T-helper 2 cell treated with Interferon-gamma antibody and Interleukin-4, amounts not matched to agents 5 μg/mL and 100 μg/mL, for 36 hours (primary cell): ENCODE data around the gene CEP250.
A peak's percentile ranks its signal among the peaks of the same experiment; 100 is the strongest.
"Not testable (repeated sequence)": the region's sequence is repeated elsewhere in the genome, so short reads cannot be mapped to it uniquely, and the experiment has no call there.

Source experiments
- DNase-seq: peaks from one replicate; pipeline ENCODE4 v3.0.0; 2021; ENCODE audit warnings: low spot score
- H3K27ac Mint-ChIP-seq: one replicate; pipeline ENCODE4 v1.8.0; 2021; ENCODE audit warnings: mild to moderate bottlenecking, mixed read lengths
- H3K27me3 Mint-ChIP-seq: one replicate; pipeline ENCODE4 v1.8.0; 2021; ENCODE audit warnings: low read depth, mixed read lengths
- H3K36me3 Mint-ChIP-seq: one replicate; pipeline ENCODE4 v1.8.0; 2021; ENCODE audit warnings: low read depth, mixed read lengths
- H3K4me1 Mint-ChIP-seq: one replicate; pipeline ENCODE4 v1.8.0; 2021; ENCODE audit warnings: low read depth, mixed read lengths
- H3K4me3 Mint-ChIP-seq: one replicate; pipeline ENCODE4 v1.8.0; 2022; ENCODE audit warnings: mild to moderate bottlenecking, moderate library complexity, mixed read lengths
- H3K9me3 Mint-ChIP-seq: one replicate; pipeline ENCODE4 v1.8.0; 2021; ENCODE audit warnings: mixed read lengths

Gene CEP250

DNA sequence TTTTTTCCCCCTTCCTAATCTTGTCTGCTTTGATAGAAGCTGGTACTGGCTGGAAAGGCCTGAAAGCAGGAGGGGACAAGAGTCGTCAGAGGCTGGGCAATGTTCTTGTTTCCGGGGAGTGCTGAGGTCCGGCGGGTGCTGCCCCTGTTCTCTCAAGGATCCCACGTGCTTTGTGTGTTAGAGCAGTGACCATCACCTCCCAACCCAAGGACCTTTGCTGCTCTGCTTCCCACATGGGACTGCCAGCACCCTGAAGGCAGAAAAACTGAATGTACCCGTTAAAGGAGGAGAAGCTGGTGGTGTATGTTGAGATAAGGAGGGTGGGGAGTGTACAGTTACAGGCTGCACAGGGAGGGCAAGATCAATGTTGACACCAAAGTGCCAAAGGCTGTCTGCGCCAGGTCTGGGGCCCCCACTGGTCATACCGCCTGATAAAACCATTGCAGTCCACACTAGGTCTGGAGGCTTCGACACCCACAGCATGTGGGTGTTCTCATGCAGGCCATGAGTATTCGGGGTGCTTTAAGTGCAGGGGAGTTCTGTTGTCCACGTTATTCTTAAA is 59.1 kb downstream of the CEP250 start:
- Mint-ChIP-seq H3K4me1 (no peaks in the 10 kb centered on the region), H3K36me3 (peaks cover 24% of the 10 kb centered on the region), H3K4me3 (no peak overlapping the region), H3K9me3 (no peaks in the 10 kb centered on the region), H3K27me3 (no peaks in the 10 kb centered on the region), H3K27ac (no peak overlapping the region)
- DNase-seq = no peak

DNA sequence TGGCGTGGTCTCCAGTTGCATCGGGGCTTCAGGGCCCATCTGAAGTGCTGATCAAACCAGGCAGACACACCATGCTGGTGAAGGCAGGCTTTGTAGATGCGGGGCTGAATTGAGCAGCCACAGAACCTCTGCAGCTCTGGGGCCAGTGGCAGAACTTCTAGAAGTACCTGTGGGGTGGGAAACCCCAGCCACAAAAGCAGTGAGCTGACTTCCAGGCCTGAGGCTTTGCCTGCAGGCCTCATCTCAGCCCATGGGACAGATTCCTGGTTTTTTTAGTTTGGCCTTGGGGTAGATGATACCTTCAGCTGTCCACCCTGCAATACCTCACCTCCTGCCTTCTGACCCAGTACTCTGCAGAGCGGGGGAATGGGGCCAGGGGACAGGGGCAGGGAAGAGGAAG is 59.9 kb downstream of the CEP250 start:
- Mint-ChIP-seq H3K4me3 (no peak overlapping the region), H3K36me3 (peaks cover 19% of the 10 kb centered on the region), H3K27ac (no peak overlapping the region), H3K9me3 (no peaks in the 10 kb centered on the region), H3K4me1 (no peaks in the 10 kb centered on the region), H3K27me3 (no peaks in the 10 kb centered on the region)
- DNase-seq = no peak

DNA sequence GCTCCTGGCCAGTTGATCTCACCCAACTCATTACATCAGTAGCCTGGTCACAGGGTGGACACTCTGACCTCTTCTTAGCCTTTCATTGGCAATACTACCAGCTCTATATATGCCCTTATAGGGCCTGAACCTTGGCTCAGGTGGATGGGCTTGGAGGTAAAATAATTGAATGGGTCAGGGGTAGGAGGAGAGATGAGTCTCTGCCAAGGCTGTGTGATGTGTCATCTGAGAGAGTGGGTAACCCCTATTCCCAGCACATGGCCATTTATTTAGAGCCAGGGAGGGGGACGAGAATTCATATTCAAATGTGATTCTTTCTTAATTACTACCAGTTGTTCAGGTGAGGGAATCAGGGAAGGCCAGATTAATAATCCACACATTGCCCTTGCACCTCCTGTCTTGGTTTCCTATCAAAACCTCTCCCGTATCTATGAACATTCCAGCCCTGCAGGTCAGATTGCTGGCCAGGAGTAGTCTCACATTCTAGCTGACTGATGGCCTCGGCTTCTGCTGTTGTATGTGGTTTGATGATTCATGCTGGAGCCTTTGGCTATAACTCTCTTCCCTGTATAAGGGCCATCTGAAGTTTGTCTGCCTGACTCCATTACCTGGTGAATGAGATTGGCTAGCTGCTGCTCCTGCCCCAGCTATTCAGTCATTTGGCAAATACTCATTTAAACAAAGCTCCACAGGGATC is 60.7 kb downstream of the CEP250 start:
- no peaks in the 10 kb centered on the region for H3K4me1 Mint-ChIP-seq
- no peaks in the 10 kb centered on the region for H3K27me3 Mint-ChIP-seq
- H3K27ac Mint-ChIP-seq = no peak overlapping the region
- no peak for DNase-seq
- H3K36me3 Mint-ChIP-seq = peaks cover 17% of the 10 kb centered on the region
- H3K4me3 Mint-ChIP-seq = no peak overlapping the region
- no peaks in the 10 kb centered on the region for H3K9me3 Mint-ChIP-seq

DNA sequence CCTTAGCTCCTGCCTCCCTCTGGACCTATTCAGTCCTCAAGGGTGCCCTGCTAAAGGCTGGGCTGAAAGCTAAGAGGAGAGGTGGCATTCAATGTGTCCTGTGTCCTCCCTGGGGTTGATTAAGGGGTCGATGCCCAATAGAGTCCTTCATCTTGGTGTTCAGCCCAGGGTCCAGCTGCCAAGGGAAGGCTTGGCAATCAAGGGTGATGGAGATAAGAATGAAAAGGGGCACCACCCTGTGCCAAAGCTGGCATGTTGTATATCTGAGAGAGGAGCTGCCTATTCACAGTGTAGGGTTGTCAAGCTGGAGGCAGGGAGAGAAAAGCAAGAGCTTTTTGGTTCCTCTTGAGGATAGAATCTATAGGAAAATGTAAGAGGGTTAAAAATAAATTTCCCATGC is 61.7 kb downstream of the CEP250 start:
- no peak for DNase-seq
- Mint-ChIP-seq H3K36me3 (peaks cover 9% of the 10 kb centered on the region), H3K4me3 (no peak overlapping the region), H3K9me3 (no peaks in the 10 kb centered on the region), H3K27me3 (no peaks in the 10 kb centered on the region), H3K4me1 (no peaks in the 10 kb centered on the region), H3K27ac (no peak overlapping the region)

DNA sequence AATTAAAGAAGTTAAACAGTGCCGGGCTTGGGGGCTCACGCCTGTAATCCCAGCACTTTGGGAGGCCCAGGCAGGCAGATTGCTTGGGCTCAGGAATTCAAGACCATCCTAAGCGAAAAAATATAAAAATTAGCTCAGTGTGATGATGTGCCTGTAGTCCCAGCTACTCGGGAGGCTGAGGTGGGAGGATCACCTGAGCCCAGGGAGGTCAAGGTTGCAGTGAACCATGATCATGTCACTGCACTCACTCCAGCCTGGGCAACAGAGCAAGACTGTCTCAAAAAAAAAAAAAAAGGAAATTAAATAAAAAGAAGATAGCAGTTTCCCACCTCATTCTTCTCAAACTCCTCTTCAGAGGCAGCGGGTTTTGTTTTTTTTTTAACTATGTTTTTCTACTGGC is 62.4 kb downstream of the CEP250 start:
- not testable (repeated sequence) for H3K4me1 Mint-ChIP-seq, DNase-seq, H3K27ac Mint-ChIP-seq, H3K9me3 Mint-ChIP-seq, H3K36me3 Mint-ChIP-seq, H3K4me3 Mint-ChIP-seq, H3K27me3 Mint-ChIP-seq

DNA sequence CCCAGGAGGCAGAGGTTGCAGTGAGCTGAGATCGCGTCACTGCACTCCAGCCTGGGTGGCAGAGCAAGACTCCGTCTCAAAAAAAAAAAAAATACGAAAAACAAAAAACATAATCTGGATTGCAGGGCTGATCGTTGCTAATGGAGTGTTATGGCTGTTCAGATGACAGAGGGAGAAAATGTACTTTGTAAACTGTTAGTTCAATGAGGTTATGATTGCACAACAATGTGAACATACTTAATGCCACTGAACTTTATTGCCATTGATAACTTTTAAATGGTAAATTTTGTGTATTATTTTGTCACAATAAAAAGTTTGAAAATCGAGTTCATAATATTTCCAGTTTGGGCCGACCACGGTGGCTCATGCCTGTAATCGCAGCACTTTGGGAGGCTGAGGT is 63.6 kb downstream of the CEP250 start:
- H3K27me3 Mint-ChIP-seq = no peaks in the 10 kb centered on the region

DNA sequence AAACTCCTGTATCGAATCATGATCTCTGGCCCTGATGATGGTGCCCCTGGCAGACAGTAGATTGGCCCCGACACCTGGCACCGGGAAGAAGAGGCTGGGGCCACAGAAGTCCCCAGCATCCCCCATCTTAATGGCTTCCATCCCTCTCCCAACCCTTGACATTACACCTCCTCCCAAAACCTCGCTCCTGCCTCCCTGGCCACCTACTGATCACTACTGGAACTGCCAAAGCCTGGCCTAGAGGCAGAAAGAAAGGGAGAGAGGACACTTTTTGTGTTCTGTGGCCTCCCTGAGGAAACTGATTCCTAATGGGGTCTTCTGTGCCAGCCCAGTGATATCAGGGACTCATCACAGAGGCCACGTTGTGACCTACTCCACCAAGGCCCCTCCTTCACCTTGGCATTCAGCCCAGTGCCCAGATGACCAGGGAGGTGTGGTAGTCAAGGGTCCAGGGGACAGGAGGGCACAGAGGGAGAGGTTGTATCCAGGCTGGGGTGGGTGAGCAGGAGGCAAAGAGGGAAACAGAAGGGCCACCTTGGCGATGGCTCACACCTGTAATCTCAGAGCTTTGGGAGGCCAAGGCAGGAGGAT is 68.0 kb downstream of the CEP250 start:
- no peak overlapping the region for H3K4me3 Mint-ChIP-seq
- no peaks in the 10 kb centered on the region for H3K36me3 Mint-ChIP-seq
- H3K27me3 Mint-ChIP-seq = no peaks in the 10 kb centered on the region
- H3K9me3 Mint-ChIP-seq = no peaks in the 10 kb centered on the region
- H3K27ac Mint-ChIP-seq = no peak overlapping the region
- no peak for DNase-seq
- no peaks in the 10 kb centered on the region for H3K4me1 Mint-ChIP-seq

More for the DNA sequence above, 63.6 kb downstream of the CEP250 start:
- Mint-ChIP-seq H3K36me3 (peaks cover 7% of the 10 kb centered on the region), H3K4me3 (no peak overlapping the region), H3K9me3 (no peaks in the 10 kb centered on the region), H3K4me1 (no peaks in the 10 kb centered on the region), H3K27ac (no peak overlapping the region)
- DNase-seq = no peak

DNA sequence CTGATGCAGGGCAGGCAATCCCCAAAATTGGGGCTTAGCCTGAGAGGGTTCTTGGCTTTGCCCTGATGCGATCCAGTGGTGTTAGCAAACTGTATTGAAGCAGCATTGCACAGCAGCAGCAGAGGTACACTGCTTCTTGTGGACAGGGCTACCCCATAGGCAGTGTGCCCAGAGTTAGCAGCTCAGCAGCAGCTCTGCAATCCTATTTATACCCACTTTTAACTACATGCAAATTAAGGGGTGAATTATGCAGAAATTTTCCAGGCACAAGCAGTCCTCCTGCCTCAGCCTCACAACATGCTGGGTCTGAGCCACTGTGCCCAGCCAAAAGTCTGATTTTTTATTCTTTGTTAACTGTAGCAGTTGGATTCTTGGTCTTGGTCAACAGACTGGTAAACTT is 70.2 kb downstream of the CEP250 start:
- Mint-ChIP-seq H3K36me3 (no peaks in the 10 kb centered on the region), H3K4me3 (no peak overlapping the region), H3K27ac (no peak overlapping the region), H3K9me3 (no peaks in the 10 kb centered on the region), H3K27me3 (no peaks in the 10 kb centered on the region), H3K4me1 (no peaks in the 10 kb centered on the region)
- DNase-seq = no peak

DNA sequence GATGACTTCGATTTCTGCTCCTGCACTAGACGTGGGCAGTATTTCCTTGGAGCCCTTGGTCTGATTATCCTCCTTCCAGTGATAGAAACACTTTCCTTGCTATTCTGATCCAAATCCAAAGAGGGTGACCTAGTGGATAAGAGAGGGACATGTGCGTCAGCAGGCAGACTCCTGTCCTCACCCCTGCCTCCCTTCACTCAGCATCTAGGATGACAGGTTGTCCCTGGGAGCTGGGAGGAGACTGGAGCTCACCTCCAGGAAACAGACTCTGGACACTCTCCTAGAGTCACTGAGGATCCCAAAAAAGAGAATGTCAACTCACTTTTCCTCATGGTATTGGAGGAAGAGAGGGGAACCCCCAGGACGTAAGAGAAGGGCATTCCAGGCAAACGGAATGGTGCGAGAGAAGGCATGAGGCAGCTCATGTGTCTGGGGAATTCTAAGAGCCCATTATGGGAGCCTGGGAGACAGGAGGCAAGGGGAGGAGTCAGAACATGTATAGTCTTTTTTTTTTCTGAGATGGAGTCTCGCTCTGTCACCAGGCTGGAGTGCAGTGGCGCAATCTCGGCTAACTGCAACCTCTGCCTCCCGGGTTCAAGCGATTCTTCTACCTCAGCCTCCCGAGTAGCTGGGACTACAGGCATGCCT is 71.8 kb downstream of the CEP250 start:
- Mint-ChIP-seq H3K9me3 (no peaks in the 10 kb centered on the region), H3K27me3 (no peaks in the 10 kb centered on the region), H3K4me1 (no peaks in the 10 kb centered on the region), H3K36me3 (no peaks in the 10 kb centered on the region), H3K4me3 (no peak overlapping the region), H3K27ac (no peak overlapping the region)
- no peak for DNase-seq

DNA sequence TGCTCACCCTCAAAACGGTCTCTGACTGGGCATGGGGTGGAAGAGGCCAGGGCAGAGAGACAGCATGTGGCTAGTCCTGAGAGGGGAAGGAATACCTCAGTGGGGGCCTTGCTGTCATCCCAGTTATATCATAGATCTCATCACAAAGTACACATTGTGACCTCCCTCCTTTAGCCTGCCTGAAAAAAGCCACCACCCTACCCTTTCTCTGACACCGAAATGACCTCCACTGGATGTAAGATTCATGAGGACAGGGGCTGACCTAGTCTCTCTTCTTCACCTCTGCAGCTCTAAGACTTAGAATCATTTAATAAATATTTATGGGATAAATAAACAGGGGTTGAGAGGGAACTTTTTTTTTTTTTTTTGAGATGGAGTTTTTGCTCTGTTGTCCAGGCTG is 74.2 kb downstream of the CEP250 start, which contains the start of gene C20orf173:
Gene C20orf173 (minus strand): TSS at position 101 of the 400 bp plus-strand sequence. CDS start 279 bp downstream, outside the sequence.
- no peaks in the 10 kb centered on the region for H3K36me3 Mint-ChIP-seq
- H3K27me3 Mint-ChIP-seq = no peaks in the 10 kb centered on the region
- H3K4me1 Mint-ChIP-seq = no peaks in the 10 kb centered on the region
- H3K9me3 Mint-ChIP-seq = no peaks in the 10 kb centered on the region
- no peak within 1 kb of the TSS for H3K4me3 Mint-ChIP-seq
- DNase-seq = no peak
- no peak within 1 kb of the TSS for H3K27ac Mint-ChIP-seq

DNA sequence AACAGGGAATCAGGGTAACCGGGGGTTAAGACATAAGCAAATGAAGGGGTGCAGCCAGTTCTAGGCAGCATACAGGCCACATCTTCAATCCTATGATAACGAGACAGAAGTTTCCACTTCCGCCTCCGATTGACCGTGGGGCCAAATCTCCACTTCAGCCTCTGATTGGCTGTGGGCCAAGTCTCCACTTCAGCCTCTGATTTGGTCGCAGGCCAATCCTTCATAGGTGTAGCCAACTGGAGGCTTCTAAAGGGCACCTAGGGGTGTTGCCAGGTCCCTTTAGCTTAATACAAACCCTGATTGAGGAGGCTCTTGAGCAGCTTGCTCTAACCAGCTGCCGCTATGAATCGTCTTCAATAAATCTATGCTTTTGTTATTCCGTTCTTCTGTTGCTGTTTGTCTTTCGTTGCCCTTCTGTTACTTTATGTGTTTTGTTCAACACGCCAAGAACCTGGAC is 84.4 kb downstream of the CEP250 start:
- DNase-seq = peak; percentile 20
- Mint-ChIP-seq H3K9me3 (no peaks in the 10 kb centered on the region), H3K36me3 (peaks cover 3% of the 10 kb centered on the region), H3K4me3 (peak overlapping the region; percentile 25), H3K27ac (no peak overlapping the region), H3K4me1 (peaks cover 14% of the 10 kb centered on the region), H3K27me3 (no peaks in the 10 kb centered on the region)

DNA sequence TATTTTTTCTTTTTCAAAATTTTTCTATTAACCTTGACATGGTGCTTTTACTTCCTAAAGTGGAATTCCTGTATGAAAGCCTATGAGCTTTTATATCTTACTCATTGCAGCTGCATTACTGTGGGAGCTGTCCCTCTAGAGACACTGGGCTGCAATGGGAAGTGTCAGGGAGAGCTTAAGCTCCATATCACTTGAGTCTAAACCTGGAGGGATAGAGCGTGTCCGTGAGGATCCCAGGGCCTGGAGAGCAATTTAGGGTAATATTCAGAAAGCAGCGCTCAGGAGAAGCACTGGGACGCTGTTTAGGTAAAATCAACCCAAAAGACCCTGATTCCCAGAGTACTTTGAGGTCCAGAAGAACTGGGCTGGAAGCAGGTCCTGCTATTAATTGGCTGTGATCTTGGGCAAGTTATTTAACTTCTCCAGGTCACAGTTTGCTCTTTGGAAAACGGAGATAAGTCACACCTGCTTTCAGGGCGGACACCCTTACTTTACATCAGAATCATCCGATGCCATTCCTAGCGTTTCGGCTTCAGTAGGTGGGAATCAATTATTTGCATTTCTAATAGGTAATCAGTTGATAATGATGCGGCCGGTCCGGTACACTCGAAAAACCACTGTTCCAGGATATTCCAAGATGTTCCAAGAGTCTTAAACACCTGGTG is 85.9 kb downstream of the CEP250 start:
- Mint-ChIP-seq H3K9me3 (no peaks in the 10 kb centered on the region), H3K27ac (peak overlapping the region; percentile 37), H3K36me3 (peaks cover 3% of the 10 kb centered on the region), H3K4me1 (peaks cover 12% of the 10 kb centered on the region), H3K27me3 (no peaks in the 10 kb centered on the region), H3K4me3 (peak overlapping the region; percentile 89)
- no peak for DNase-seq

DNA sequence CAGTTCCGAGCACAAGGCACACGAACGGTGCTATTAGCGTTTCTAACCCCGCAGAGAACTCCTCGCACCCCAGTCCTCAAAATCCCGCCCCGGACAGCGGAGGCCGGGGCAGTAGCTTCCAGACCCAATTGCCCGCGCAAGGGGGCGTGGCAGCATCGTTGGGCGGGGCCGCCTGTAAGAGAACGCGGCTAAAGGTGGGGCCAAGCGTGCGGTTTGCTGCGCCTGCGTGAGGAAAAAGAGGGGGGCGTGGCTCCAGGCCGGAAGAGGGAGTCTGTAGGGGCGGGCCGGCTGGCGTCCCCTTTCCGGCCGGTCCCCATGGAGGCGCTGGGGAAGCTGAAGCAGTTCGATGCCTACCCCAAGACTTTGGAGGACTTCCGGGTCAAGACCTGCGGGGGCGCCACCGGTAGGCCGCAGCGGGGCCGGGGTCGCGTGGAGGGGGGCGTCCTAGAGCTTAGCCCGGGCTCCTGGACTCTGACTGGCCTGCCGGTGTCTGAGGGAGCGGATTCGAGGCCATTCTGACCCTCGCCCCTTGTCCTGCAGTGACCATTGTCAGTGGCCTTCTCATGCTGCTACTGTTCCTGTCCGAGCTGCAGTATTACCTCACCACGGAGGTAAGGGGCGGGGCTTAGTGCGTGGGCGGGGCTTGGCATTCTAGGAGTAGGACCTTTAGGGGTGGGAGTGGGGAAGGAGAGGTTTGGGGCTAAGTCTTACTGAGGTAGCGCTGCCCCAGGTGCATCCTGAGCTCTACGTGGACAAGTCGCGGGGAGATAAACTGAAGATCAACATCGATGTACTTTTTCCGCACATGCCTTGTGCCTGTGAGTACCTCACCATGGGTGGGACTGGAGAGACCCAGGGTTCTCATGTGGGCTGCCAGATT is 86.6 kb downstream of the CEP250 start, which contains the start of gene ERGIC3:
Gene ERGIC3 (plus strand): TSS at position 296 of the 880 bp plus-strand sequence. CDS start 20 bp downstream, at position 316.
- Mint-ChIP-seq H3K9me3 (no peaks in the 10 kb centered on the region), H3K27me3 (no peaks in the 10 kb centered on the region)
- peak; percentile 97 for DNase-seq

More for the DNA sequence above, 86.6 kb downstream of the CEP250 start, which contains the start of gene ERGIC3:
- Mint-ChIP-seq H3K4me3 (peak within 1 kb of the TSS; percentile 89), H3K36me3 (peaks cover 3% of the 10 kb centered on the region), H3K27ac (peak within 1 kb of the TSS; percentile 92), H3K4me1 (peaks cover 12% of the 10 kb centered on the region)
